Measurements from ENCODE around the gene TNNT1.

Gene TNNT1

DNA sequence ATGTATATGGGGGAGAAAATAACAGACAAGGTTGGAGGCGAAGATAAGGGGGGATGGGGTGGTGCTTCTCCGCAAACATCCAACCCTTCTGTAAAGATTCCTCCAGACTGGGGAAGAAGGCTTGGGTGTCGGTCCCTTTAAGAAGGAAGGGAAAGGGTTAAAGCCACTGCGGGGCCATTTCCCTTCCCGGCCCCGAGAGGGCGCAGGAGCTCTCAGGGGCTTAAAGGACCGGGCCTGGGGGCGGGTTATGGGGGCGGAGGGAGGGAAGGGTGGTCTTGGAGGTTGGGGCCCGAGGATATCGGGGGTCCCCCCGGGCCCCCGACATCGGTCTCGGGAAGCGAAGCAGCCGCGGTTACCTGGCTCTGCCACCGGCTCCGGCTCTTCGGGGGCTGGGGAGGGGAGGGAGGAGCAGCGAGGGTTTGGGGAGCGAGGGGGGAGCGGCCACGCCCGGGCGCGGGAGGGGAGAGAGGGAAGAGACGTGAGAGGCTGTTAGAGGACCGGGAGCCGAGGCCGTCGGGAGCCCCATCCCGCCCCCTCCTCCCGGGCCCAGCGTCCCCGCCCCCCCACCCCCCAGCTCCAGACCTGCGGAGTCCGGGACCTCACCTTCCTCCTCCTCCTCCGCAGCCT, 2.8 kb downstream of the TNNT1 start:
- FAIRE-seq (no peak), DNase-seq (ENCODE audit: insufficient read length, low spot score) (no peak)

DNA sequence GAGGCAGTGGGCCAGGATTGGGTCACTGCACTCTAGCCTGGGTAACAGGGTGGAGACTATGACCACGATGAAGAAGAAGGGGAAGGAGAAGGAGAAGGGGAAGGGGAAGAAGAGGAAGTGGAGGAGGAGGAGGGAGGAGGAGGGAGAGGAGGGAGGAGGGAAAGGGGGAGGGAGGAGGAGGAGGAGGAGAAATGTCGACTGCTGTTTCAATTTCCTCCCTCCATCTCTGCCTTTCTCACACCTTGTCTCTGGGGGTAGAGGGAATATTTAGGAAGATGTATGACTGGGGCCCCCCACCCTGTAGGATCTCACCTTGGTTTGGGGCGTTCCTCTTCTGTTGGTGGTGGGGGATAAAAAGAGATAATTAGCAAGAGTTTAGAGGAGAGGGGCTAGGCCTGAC, 3.8 kb downstream of the TNNT1 start:
- DNase-seq (ENCODE audit: insufficient read length, low spot score): no peak
- no peak for FAIRE-seq

DNA sequence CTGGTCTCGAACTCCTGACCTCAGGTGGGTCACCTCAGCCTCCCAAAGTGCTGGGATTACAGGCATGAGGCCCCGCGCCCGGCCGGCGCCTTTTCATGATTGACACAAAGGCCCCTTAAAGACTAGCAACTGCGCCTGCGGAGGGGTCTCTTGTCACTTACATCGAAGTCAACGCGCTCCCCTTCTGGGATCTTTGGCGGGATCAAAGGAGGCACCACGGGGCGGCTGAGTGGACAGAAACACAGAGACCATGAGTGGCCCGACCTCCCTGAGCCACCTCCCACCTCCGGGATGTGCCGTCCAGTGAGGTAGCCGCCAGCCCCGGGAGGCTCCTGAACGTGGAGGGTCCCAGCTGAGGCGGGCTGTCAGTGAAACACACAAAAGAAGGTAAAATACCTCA, 7.3 kb downstream of the TNNT1 start:
- FAIRE-seq (no peak), DNase-seq (ENCODE audit: insufficient read length, low spot score) (no peak)

DNA sequence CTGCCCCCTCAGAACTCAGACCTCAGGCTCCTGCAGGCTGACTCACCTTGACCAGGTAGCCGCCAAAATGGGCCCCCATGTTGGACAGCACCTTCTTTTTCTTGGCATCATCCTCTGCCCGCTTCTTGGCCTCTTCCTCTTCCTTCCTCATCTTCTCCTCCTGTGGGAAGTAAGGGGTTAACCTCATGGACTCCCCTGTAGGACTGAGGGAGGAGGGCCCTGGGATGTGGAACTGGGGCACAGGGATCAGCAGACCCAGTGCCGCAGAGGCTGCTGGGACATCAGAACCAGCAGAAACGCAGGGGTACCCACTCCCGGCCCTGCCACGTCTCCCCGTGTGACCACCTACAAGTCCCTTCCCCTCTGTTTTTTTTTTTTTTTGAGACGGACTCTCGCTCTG, 11.1 kb downstream of the TNNT1 start:
- DNase-seq (ENCODE audit: insufficient read length, low spot score) (no peak), FAIRE-seq (no peak)

DNA sequence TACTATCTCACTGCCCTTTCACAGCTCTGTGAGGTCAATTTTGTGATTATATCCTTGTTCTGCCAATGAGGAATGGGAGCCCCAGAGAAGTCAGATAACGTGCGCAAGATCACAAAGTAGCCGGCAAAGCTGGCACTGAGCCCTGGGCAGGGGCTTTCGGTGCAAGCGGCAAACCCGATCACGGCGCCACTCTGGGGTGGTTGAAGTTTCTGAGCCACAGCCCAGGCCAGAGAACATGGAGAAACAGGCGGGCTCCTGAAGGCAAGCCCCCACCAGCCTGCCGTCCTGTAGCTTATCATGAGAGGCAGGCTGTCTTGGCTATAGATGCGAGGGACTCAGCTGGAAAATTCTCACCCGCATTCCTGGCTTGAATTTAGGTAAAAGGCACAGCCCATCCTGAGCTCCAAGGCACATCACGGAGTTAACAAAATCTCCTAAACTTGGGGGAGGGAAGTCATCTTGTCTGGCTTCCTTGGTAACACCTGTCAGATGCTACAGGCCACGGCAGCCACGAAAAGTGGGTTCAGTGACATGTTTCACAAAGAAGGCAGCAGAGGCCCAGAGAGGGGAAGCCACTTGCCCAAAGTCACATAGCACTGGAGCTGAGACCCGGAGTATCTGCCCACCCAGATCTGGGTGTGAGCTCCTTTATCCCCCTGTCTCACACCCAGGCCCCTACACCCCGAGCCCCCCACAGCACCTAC, 12.5 kb downstream of the TNNT1 start:
- FAIRE-seq (no peak), DNase-seq (ENCODE audit: insufficient read length, low spot score) (no peak)

DNA sequence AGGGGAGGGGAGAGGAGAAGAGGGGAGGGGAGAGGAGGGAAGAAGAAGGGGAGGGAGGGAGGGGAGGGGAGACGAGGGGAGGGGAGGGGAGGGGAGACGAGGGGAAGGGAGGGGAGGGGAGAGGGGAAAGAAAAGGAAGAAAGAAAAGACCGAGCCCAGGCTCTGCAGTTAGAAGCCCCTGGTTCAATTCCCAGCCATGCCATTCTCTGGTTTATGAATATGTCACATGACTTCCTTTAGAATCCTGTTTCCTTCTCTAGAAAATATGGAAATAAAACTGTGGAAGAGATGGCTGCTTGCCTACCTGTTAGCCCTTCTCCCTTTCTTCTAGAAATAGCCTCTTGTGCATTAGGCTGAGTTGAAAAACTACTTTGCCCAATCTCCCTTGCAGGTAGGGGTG, 14.3 kb downstream of the TNNT1 start:
- FAIRE-seq (no peak), DNase-seq (ENCODE audit: insufficient read length, low spot score) (no peak)

- no peak for FAIRE-seq
- DNase-seq (ENCODE audit: insufficient read length, low spot score): no peak
These were observed 15.2 kb downstream of the TNNT1 start for GRCh38 chr19:55133639-55134444.

- no peak for DNase-seq (ENCODE audit: insufficient read length, low spot score)
- FAIRE-seq: no peak
These were observed 16.4 kb downstream of the TNNT1 start for GRCh38 chr19:55132453-55133129.

DNA sequence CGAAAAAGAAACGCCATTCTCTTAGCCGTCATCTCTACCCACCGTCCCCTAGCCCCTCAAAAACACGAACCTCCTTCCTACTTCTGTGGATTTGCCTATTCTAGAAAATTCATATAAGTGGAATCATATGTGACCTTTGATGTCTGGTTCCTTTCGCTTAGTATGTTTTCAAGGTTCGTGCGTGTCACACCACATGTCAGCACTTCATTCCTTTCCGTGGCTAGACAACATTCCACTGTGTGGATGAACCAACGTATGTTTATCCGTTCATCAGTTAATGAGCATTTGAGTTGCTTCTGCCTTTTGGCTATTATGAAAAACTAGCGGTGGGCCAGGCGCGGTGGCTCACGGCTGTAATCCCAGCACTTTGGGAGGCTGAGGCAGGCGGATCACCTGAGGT, 17.6 kb downstream of the TNNT1 start:
- FAIRE-seq: no peak

GRCh38 chr19:55119053-55119452, 30.0 kb downstream of the TNNT1 start:
- FAIRE-seq (no peak), DNase-seq (ENCODE audit: insufficient read length, low spot score) (no peak)

More for the DNA sequence above, 17.6 kb downstream of the TNNT1 start:
- no peak for DNase-seq (ENCODE audit: insufficient read length, low spot score)

- FAIRE-seq (peak; percentile 76), DNase-seq (ENCODE audit: insufficient read length, low spot score) (no peak)
These were observed 30.5 kb downstream of the TNNT1 start for GRCh38 chr19:55118401-55118991.

- FAIRE-seq (peak; percentile 90), DNase-seq (ENCODE audit: insufficient read length, low spot score) (peak; percentile 100)
These were observed 31.2 kb downstream of the TNNT1 start for GRCh38 chr19:55117663-55118391.

DNA sequence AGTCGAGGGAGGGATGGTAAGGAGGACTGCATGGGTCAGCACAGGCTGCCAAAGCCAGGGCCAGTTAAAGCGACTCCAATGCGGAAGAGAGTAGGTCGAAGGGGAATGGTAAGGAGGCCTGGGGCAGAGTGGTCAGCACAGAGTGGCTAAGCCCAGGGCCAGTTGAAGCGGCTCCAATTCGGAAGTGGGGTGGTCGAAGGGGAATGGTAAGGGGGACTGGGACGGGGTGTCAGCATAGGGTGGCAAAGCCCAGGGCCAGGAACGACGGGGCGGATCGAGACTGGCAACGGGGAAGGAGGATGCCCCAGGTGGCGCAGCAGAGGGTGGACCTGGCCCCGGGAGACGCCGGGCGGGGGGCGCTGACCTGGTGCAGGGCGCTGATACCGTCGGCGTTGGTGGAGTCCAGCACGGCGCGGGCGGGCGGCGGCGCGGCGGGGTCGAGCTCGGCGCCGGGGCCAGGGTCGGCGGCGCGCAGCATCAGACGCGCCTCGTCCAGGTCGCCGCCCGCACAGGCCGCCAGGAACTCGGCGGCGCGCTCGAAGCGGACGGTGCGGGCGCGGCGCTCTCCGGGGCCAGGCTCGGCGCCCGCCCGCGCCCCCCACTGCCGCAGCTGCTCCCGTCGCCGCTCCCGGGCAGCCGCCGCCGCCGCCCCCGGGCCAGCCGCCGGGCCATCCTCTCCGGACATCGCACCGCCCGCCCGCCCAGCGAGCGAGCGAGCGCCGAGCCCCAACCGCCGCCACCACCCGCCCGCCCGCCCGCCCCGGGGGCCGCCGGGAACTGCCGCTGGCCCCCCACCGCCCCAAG, 31.9 kb downstream of the TNNT1 start, which contains the start of gene PPP1R12C:
Gene PPP1R12C (minus strand): TSS at position 779 of the 804 bp plus-strand sequence. CDS start 94 bp downstream, at position 685.
- DNase-seq (ENCODE audit: insufficient read length, low spot score) (no peak), FAIRE-seq (no peak)

- FAIRE-seq (peak; percentile 90), DNase-seq (ENCODE audit: insufficient read length, low spot score) (peak; percentile 78)
These were observed 32.7 kb downstream of the TNNT1 start for GRCh38 chr19:55116232-55116858.

DNA sequence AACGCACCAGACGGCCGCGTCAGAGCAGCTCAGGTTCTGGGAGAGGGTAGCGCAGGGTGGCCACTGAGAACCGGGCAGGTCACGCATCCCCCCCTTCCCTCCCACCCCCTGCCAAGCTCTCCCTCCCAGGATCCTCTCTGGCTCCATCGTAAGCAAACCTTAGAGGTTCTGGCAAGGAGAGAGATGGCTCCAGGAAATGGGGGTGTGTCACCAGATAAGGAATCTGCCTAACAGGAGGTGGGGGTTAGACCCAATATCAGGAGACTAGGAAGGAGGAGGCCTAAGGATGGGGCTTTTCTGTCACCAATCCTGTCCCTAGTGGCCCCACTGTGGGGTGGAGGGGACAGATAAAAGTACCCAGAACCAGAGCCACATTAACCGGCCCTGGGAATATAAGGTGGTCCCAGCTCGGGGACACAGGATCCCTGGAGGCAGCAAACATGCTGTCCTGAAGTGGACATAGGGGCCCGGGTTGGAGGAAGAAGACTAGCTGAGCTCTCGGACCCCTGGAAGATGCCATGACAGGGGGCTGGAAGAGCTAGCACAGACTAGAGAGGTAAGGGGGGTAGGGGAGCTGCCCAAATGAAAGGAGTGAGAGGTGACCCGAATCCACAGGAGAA, 33.5 kb downstream of the TNNT1 start:
- no peak for DNase-seq (ENCODE audit: insufficient read length, low spot score)
- FAIRE-seq: no peak

DNA sequence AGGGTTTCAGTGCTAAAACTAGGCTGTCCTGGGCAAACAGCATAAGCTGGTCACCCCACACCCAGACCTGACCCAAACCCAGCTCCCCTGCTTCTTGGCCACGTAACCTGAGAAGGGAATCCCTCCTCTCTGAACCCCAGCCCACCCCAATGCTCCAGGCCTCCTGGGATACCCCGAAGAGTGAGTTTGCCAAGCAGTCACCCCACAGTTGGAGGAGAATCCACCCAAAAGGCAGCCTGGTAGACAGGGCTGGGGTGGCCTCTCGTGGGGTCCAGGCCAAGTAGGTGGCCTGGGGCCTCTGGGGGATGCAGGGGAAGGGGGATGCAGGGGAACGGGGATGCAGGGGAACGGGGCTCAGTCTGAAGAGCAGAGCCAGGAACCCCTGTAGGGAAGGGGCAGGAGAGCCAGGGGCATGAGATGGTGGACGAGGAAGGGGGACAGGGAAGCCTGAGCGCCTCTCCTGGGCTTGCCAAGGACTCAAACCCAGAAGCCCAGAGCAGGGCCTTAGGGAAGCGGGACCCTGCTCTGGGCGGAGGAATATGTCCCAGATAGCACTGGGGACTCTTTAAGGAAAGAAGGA, 34.4 kb downstream of the TNNT1 start:
- DNase-seq (ENCODE audit: insufficient read length, low spot score) (no peak), FAIRE-seq (no peak)

DNA sequence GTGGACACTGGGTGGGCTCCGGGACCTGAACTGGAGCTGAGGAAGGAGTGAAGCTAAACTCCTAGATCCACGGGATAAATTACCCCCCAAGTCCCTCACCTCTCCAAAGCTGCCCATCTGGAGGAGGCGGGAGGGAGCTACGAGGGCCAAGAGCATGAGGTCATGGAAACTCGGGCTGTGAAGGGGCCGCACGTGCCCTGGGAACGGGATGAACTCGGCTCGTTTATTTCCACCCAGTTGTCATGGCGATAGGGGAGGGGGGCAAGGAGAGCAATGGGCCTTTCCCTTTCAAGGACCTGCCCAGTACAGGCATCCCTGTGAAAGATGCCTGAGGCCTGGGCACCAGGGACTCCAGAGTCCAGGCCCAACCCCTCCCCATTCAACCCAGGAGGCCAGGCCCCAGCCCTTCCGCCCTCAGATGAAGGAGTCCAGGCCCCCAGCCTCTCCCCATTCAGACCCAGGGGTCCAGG, 35.4 kb downstream of the TNNT1 start:
- FAIRE-seq: no peak
- DNase-seq (ENCODE audit: insufficient read length, low spot score): no peak

All from GM19239 (cell line).